HFFc6 (cell line): ENCODE data around the gene TM4SF4. TPM values are rescaled to one million over a fixed set of nuclear protein-coding genes. Genes with fewer than 3 reads are reported as not detected.

Experiments used
- DNase-seq: peaks from one replicate; pipeline ENCODE4 v3.0.0-alpha.2; 2018
- H3K27ac Mint-ChIP-seq: 2 replicates; pipeline ENCODE4 v1.8.0; 2020; ENCODE audit warnings: mild to moderate bottlenecking, mixed read lengths
- H3K27me3 Mint-ChIP-seq: 2 replicates; pipeline ENCODE4 v1.8.0; 2021; ENCODE audit warnings: mild to moderate bottlenecking, moderate library complexity, mixed read lengths; ENCODE audit not compliant: insufficient read depth
- H3K36me3 Mint-ChIP-seq: 2 replicates; pipeline ENCODE4 v1.8.0; 2021; ENCODE audit warnings: low read depth, mixed read lengths
- H3K4me1 Mint-ChIP-seq: 2 replicates; pipeline ENCODE4 v1.8.0; 2020; ENCODE audit warnings: low read depth, mixed read lengths
- H3K4me3 Mint-ChIP-seq: 2 replicates; pipeline ENCODE4 v1.8.0; 2020; ENCODE audit warnings: mild to moderate bottlenecking, moderate library complexity, mixed read lengths
- H3K9me3 Mint-ChIP-seq: 2 replicates; pipeline ENCODE4 v1.8.0; 2020; ENCODE audit warnings: mild to moderate bottlenecking, mixed read lengths
- CTCF ChIP-seq: fragments of 200-600 bp; sonication (generic); IDR thresholded peaks from 2 replicates; pipeline ENCODE4 v1.5.0; 2021; ENCODE audit warnings: antibody characterized with exemption, mild to moderate bottlenecking
- total RNA-seq, 6 experiments: library from RNA; stranded (reverse); fragmentation: NEBNext Ultra II Directional; extraction: Animal tissue kit (Norgen Biotek cat#: 25700); gene quantifications; 2 replicates in 1 of 6; 3 replicates in 5 of 6; pipeline ENCODE4 v1.2.3, GENCODE V29; 2021

TM4SF4 gene
- total RNA-seq, 6 experiments from 2014 or later: 0.25 to 1.3 (median 0.63) TPM

GRCh38 chr3:149493315-149494021 is 19.0 kb downstream of the TM4SF4 start:
- Mint-ChIP-seq H3K4me3 (no peak overlapping the region), H3K4me1 (peaks cover 39% of the 10 kb centered on the region), H3K36me3 (no peaks in the 10 kb centered on the region; the same call in 1 of the 2 replicates), H3K27ac (no peak overlapping the region), H3K9me3 (no peaks in the 10 kb centered on the region; the same call in 1 of the 2 replicates), H3K27me3 (peaks cover 3% of the 10 kb centered on the region; the same call in 1 of the 2 replicates)
- DNase-seq: no peak
- no peak for TF ChIP-seq CTCF

- peak; percentile 46 for DNase-seq
- H3K36me3 Mint-ChIP-seq: no peaks in the 10 kb centered on the region; the same call in 1 of the 2 replicates
Observed at GRCh38 chr3:149494022-149494758, 19.7 kb downstream of the TM4SF4 start.

GRCh38 chr3:149494759-149495580 is 20.5 kb downstream of the TM4SF4 start:
- Mint-ChIP-seq H3K4me1 (peaks cover 29% of the 10 kb centered on the region), H3K36me3 (no peaks in the 10 kb centered on the region; the same call in 1 of the 2 replicates), H3K27ac (peak overlapping the region; percentile 65), H3K4me3 (no peak overlapping the region), H3K9me3 (no peaks in the 10 kb centered on the region; the same call in 1 of the 2 replicates), H3K27me3 (peaks cover 3% of the 10 kb centered on the region; the same call in 1 of the 2 replicates)
- peak; percentile 73 for DNase-seq
- TF ChIP-seq CTCF: no peak

More at GRCh38 chr3:149494022-149494758, 19.7 kb downstream of the TM4SF4 start:
- Mint-ChIP-seq H3K4me1 (peaks cover 36% of the 10 kb centered on the region), H3K27ac (no peak overlapping the region; the same call in 1 of the 2 replicates), H3K9me3 (no peaks in the 10 kb centered on the region; the same call in 1 of the 2 replicates), H3K4me3 (peak overlapping the region; percentile 22), H3K27me3 (peaks cover 3% of the 10 kb centered on the region; the same call in 1 of the 2 replicates)
- peak; percentile 91 for TF ChIP-seq CTCF

GRCh38 chr3:149495581-149496125 is 21.2 kb downstream of the TM4SF4 start:
- no peak for DNase-seq
- Mint-ChIP-seq H3K9me3 (no peaks in the 10 kb centered on the region; the same call in 1 of the 2 replicates), H3K27ac (no peak overlapping the region), H3K4me1 (peaks cover 25% of the 10 kb centered on the region), H3K4me3 (no peak overlapping the region), H3K27me3 (peaks cover 3% of the 10 kb centered on the region; the same call in 1 of the 2 replicates), H3K36me3 (no peaks in the 10 kb centered on the region; the same call in 1 of the 2 replicates)
- TF ChIP-seq CTCF: no peak

GRCh38 chr3:149496891-149497290 is 22.4 kb downstream of the TM4SF4 start:
- no peak for DNase-seq
- Mint-ChIP-seq H3K27ac (no peak overlapping the region), H3K36me3 (no peaks in the 10 kb centered on the region), H3K27me3 (no peaks in the 10 kb centered on the region; the same call in 1 of the 2 replicates), H3K9me3 (no peaks in the 10 kb centered on the region), H3K4me3 (no peak overlapping the region), H3K4me1 (peaks cover 37% of the 10 kb centered on the region)
- TF ChIP-seq CTCF: no peak
